Endothelial cell of umbilical vein (primary cell): ENCODE measurements around the gene UBE2L6. TPM values are rescaled to one million over a fixed set of nuclear protein-coding genes. Genes with fewer than 3 reads are reported as not detected.

Source experiments
- BruUV-seq: library from RNA; stranded (reverse); fragments of 400-500 nt; replicated peaks from 2 replicates; lab custom pipeline; 2021; lab: Mats Ljungman, UMichigan
- CTCF ChIA-PET: fragments of 300-600, 350-600 bp; sonication (Branson Sonifier 250); formaldehyde crosslinking; loops from one replicate; lab custom pipeline; 2021; ENCODE audit warnings: antibody characterized with exemption, inconsistent platforms; lab: Charles Lee
- POLR2A ChIA-PET: fragments of 300-600, 350-600 bp; sonication (Branson Sonifier 250); formaldehyde crosslinking; loops from one replicate; lab custom pipeline; 2021; ENCODE audit warnings: antibody characterized with exemption, inconsistent platforms; lab: Charles Lee
- DNase-seq: peaks from one replicate; pipeline ENCODE4 v3.0.0-alpha.2; 2011; ENCODE audit warnings: low read depth, low spot score
- FAIRE-seq: peaks from 2 replicates; lab custom pipeline; 2011; peaks lifted over from hg19 to GRCh38; lab: Jason Lieb, UNC
- H2AFZ ChIP-seq: 2 replicates; pipeline ENCODE4 v1.6.0; 2012; ENCODE audit warnings: low read depth, low read length, control low read depth, inconsistent platforms
- H3K27ac ChIP-seq: 2 replicates; pipeline ENCODE4 v1.5.1; 2011; ENCODE audit warnings: low read depth, mild to moderate bottlenecking, control low read depth, low read length, moderate library complexity; ENCODE audit not compliant: insufficient read depth
- H3K27me3 ChIP-seq, 2 experiments: 2 replicates each; pipeline versions ENCODE4 v1.6.0 to v1.6.1; 2011; ENCODE audit warnings: low read length in 2 of 2, mixed read lengths in 1 of 2; ENCODE audit not compliant: control insufficient read depth in 2 of 2, insufficient read depth in 2 of 2
- H3K36me3 ChIP-seq, 2 experiments: 2 replicates in 1 of 2; 3 replicates in 1 of 2; pipeline ENCODE4 v1.5.1; 2011; ENCODE audit warnings: low read length in 2 of 2, mild to moderate bottlenecking in 1 of 2, moderate library complexity in 1 of 2; ENCODE audit not compliant: control insufficient read depth in 2 of 2, insufficient read depth in 2 of 2; ENCODE audit errors: extremely low read depth in 1 of 2
- H3K4me1 ChIP-seq: 3 replicates; pipeline ENCODE4 v1.5.1; 2011; ENCODE audit warnings: mild to moderate bottlenecking, low read length; ENCODE audit not compliant: control insufficient read depth, insufficient read depth; ENCODE audit errors: extremely low read depth
- H3K4me2 ChIP-seq: 2 replicates; pipeline ENCODE4 v1.6.1; 2011; ENCODE audit warnings: low read length, control low read depth, mixed read lengths; ENCODE audit not compliant: insufficient read depth
- H3K4me3 ChIP-seq, 3 experiments: fragments of 200-600 bp in 1 of 3; sonication (generic), shearing (Covaris generic) in 1 of 3; replicated peaks in 1 of 3; 2 replicates each; pipeline ENCODE4 v1.5.1; 2011 to 2016; ENCODE audit warnings: control low read depth in 3 of 3, low read length in 3 of 3, mild to moderate bottlenecking in 2 of 3, inconsistent platforms in 1 of 3, low read depth in 1 of 3, moderate library complexity in 1 of 3; ENCODE audit not compliant: insufficient read depth in 1 of 3
- H3K79me2 ChIP-seq: 2 replicates; pipeline ENCODE4 v1.6.0; 2012; ENCODE audit warnings: low read length, inconsistent platforms; ENCODE audit not compliant: control insufficient read depth, insufficient read depth
- H3K9ac ChIP-seq: replicated peaks from 2 replicates; pipeline ENCODE3; 2011; ENCODE audit warnings: low read length, control low read depth; ENCODE audit not compliant: insufficient read depth; ENCODE audit errors: extremely low read depth
- H3K9me1 ChIP-seq: replicated peaks from 3 replicates; pipeline ENCODE4 v1.6.0; 2011; ENCODE audit warnings: mild to moderate bottlenecking, low read length; ENCODE audit not compliant: control insufficient read depth, insufficient read depth; ENCODE audit errors: extremely low read depth
- H3K9me3 ChIP-seq: replicated peaks from 2 replicates; pipeline ENCODE4 v1.5.1; 2012; ENCODE audit warnings: low read length, inconsistent platforms; ENCODE audit not compliant: control insufficient read depth, insufficient read depth
- H4K20me1 ChIP-seq: replicated peaks from 2 replicates; pipeline ENCODE3; 2011; ENCODE audit warnings: mild to moderate bottlenecking, low read length; ENCODE audit not compliant: control insufficient read depth, insufficient read depth; ENCODE audit errors: extremely low read depth
- CTCF ChIP-seq, 2 donors: IDR thresholded peaks; 1 replicate in 1 of 2; 2 replicates in 1 of 2; pipeline ENCODE4 v1.5.1; 2011; ENCODE audit warnings: low read length in 2 of 2, mild to moderate bottlenecking in 2 of 2, moderate library complexity in 2 of 2, control low read depth in 1 of 2, inconsistent platforms in 1 of 2, low read depth in 1 of 2; ENCODE audit not compliant: insufficient read depth in 1 of 2; ENCODE audit errors: extremely low read depth in 1 of 2
- EZH2 ChIP-seq: IDR thresholded peaks from 2 replicates; pipeline ENCODE4 v1.6.1; 2012; ENCODE audit warnings: borderline replicate concordance, low read depth, mild to moderate bottlenecking, moderate library complexity, low read length, inconsistent platforms; ENCODE audit not compliant: severe bottlenecking
- FOS ChIP-seq: IDR thresholded peaks from 2 replicates; pipeline ENCODE4 v1.6.1; 2011; ENCODE audit warnings: mild to moderate bottlenecking, low read length, moderate library complexity, borderline replicate concordance; ENCODE audit not compliant: insufficient read depth
- GATA2 ChIP-seq: IDR thresholded peaks from 2 replicates; pipeline ENCODE4 v1.7.0; 2011; ENCODE audit warnings: low read depth, mild to moderate bottlenecking, moderate library complexity, mixed read lengths, low read length; ENCODE audit not compliant: insufficient read length, insufficient read depth
- JUN ChIP-seq: IDR thresholded peaks from 2 replicates; pipeline ENCODE4 v1.6.1; 2011; ENCODE audit warnings: borderline replicate concordance, low read depth; ENCODE audit not compliant: insufficient read length, insufficient read depth
- MAX ChIP-seq: IDR thresholded peaks from 2 replicates; pipeline ENCODE4 v1.6.1; 2011; ENCODE audit not compliant: insufficient read depth, insufficient read length
- MYC ChIP-seq: IDR thresholded peaks from one replicate; pipeline ENCODE4 v1.6.1; 2011; ENCODE audit warnings: mild to moderate bottlenecking, low read depth, low read length
- POLR2A ChIP-seq: IDR thresholded peaks from 2 replicates; pipeline ENCODE4 v1.6.1; 2012; ENCODE audit warnings: low read depth, mild to moderate bottlenecking, control low read depth, low read length
- POLR2AphosphoS5 ChIP-seq: IDR thresholded peaks from 2 replicates; pipeline ENCODE4 v1.6.1; 2012; ENCODE audit warnings: low read depth, mild to moderate bottlenecking, control low read depth, low read length, moderate library complexity; ENCODE audit not compliant: insufficient read depth
- dilution Hi-C: fragments of 300-500 bp; cut with MboI; formaldehyde crosslinking; loops from one replicate; pipeline ENCODE4 v1.15.0; 2019; ENCODE audit warnings: low sequenced_read_pairs; ENCODE audit not compliant: extremely low pct_ligation_motif_present
- intact Hi-C: fragments of 100-400 bp; cut with micrococcal nuclease; formaldehyde crosslinking; loops from one replicate; pipeline ENCODE4 v1.10.0; 2022
- polyA plus RNA-seq, 4 experiments: library from polyadenylated mRNA; depleted of rRNA in 3 of 4; stranded (reverse) in 3 of 4; unstranded in 1 of 4; fragments of >200 nt; gene quantifications; 2 replicates each; pipeline versions ENCODE4 v1.2.1 to v1.2.3, GENCODE V29; 2011 to 2012; ENCODE audit warnings: missing spikeins in 1 of 4
- total RNA-seq: library from RNA; stranded (reverse); gene quantifications from 2 replicates; pipeline ENCODE4 v1.2.3, GENCODE V29; 2021

Gene UBE2L6
- total and polyA plus RNA-seq, 2 donors (not counting 3 experiments of a cell fraction or from before 2014, with no cell fraction given): 22.3 to 25.2 TPM

DNA sequence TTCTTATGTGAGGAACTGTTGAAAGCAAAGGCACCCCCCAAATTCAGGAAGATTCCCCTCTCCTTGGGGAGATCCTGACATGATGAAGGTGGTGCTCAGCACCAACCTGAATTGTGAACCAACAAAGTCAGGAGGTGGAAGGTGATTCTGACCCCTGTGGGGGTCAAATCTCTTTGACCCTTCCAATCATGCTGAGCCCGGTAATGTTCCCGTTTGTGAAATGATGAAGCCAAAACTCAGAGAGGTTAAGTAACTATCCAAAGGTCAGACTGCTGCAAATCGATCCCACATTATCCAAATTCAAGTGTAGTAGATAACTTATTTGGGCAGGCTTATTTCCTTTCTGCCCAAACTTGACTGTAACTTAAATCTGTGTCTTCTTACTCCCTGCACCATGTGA, 49.1 kb upstream of the UBE2L6 start:
- peaks cover 0 to 4% of the 10 kb centered on the region in 2 experiments for H3K27me3 ChIP-seq
- FAIRE-seq (no peak), DNase-seq (no peak)
- ChIA-PET CTCF (no interaction called here), POLR2A (interaction anchor here (0.7 kb wide), 1 partner anchor 34 kb away, joined by 3 read pairs; no protein-coding TSS in a partner anchor)
- no peak overlapping the region for H3K4me3 ChIP-seq
- H3K4me2 ChIP-seq: no peak overlapping the region
- H2AFZ ChIP-seq: no peak overlapping the region
- H4K20me1 ChIP-seq: no peaks in the 10 kb centered on the region
- no peaks in the 10 kb centered on the region for H3K4me1 ChIP-seq
- BruUV-seq: no TSS peak
- intact Hi-C loops (no loop called here), dilution Hi-C loops (no loop called here)
- no peaks in the 10 kb centered on the region for H3K9me3 ChIP-seq
- H3K9ac ChIP-seq: no peak overlapping the region
- no peaks in the 10 kb centered on the region for H3K36me3 ChIP-seq
- no peak overlapping the region for H3K27ac ChIP-seq
- no peaks in the 10 kb centered on the region for H3K79me2 ChIP-seq
- TF ChIP-seq FOS (no peak), POLR2A (no peak), GATA2 (no peak), EZH2 (no peak), POLR2AphosphoS5 (no peak), CTCF (IDR thresholded peaks at IDR 0.05; ENCODE audit: extremely low read depth in 1 of 2, insufficient read depth in 1 of 2, low read depth in 1 of 2, low read length in 2 of 2) (no peak), JUN (no peak), MAX (no peak), MYC (no peak)
- no peaks in the 10 kb centered on the region for H3K9me1 ChIP-seq
